Activated CD8-positive, alpha-beta memory T cell treated with anti-CD3 and anti-CD28 coated beads, Interleukin-2, amount 10 ng/mL, durations not matched to agents 7 days and 5 days (primary cell): Measurements from ENCODE around the gene TMEM107. TPM values are rescaled to one million over a fixed set of nuclear protein-coding genes. Genes with fewer than 3 reads are reported as not detected.
A peak's percentile ranks its signal among the peaks of the same experiment; 100 is the strongest.

Experiments
- ATAC-seq: fragments of 150-1000 bp; cut with Tn5 transposase; one replicate; pipeline ENCODE4 v1.10.0; 2021; ENCODE audit warnings: moderate library complexity
- CTCF ChIA-PET: fragments of 350-600 bp; sonication (Branson Sonifier 250); formaldehyde crosslinking; loops from one replicate; lab custom pipeline; 2021; ENCODE audit warnings: antibody characterized with exemption; lab: Charles Lee
- DNase-seq: peaks from one replicate; pipeline ENCODE4 v3.0.0-alpha.2; 2020
- H3K27ac Mint-ChIP-seq: one replicate; pipeline ENCODE4 v1.8.0; 2021; ENCODE audit warnings: mild to moderate bottlenecking, mixed read lengths
- H3K27me3 Mint-ChIP-seq: one replicate; pipeline ENCODE4 v1.8.0; 2021; ENCODE audit warnings: mixed read lengths
- H3K36me3 Mint-ChIP-seq: one replicate; pipeline ENCODE4 v1.8.0; 2021; ENCODE audit warnings: mild to moderate bottlenecking, mixed read lengths
- H3K4me1 Mint-ChIP-seq: one replicate; pipeline ENCODE4 v1.8.0; 2021; ENCODE audit warnings: mixed read lengths
- H3K4me3 Mint-ChIP-seq: one replicate; pipeline ENCODE4 v1.8.0; 2021; ENCODE audit warnings: mild to moderate bottlenecking, moderate library complexity, mixed read lengths
- H3K9me3 Mint-ChIP-seq: one replicate; pipeline ENCODE4 v1.8.0; 2022; ENCODE audit warnings: low read depth, mixed read lengths
- total RNA-seq, 2 experiments: library from RNA; stranded (reverse); gene quantifications; one replicate each; pipeline ENCODE4 v1.2.3, GENCODE V29; 2021

The TMEM107 gene
- total RNA-seq, 2 experiments from 2014 or later: 29.9 to 61.0 TPM

DNA sequence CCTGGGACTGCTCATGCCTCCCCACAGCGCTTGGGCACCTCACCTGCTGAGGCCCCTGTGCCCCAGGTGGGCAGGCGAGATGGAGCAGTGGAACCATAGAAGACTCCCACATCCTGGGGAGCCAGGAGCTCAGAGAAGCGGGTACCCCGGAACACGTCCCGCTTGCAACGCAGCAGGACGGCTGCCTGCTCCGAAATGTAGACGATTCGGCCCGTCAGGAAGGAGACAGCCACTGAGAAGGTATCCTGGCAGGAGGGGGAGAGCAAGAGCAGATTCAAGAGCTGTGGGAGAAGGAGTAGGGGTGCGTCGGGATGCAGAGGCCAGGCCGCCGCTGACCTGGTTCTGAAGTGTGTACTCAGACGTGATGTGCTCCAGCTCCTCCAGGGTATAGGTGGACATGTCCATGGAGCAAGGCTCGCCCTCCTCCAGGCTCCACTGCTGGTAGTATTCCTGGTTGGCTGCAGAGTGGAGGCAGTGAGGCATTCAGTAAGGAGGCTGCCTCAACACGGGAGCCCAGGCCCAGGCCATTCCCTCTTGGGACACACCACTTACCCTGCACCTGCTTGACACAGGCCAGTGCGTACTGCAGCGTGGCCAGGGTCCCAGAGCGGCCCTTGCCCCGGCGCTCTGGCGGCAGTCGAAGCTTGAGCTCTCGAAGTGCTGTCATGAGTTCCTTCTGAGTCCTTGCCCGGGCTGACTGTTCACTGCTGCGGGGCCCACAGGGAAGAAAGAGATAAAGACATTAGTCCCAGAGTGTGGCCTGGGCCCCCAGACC, 26.6 kb downstream of the TMEM107 start:
- no peaks in the 10 kb centered on the region for H3K27me3 Mint-ChIP-seq
- CTCF ChIA-PET: interaction anchor here (1.2 to 5.6 kb wide), 2 partner anchors 10 to 55 kb away, joined by 3 to 52 read pairs; no protein-coding TSS in a partner anchor
- DNase-seq: no peak
- no peak for ATAC-seq
- H3K27ac Mint-ChIP-seq: no peak overlapping the region
- peaks cover 23% of the 10 kb centered on the region for H3K36me3 Mint-ChIP-seq
- no peak overlapping the region for H3K4me3 Mint-ChIP-seq
- no peaks in the 10 kb centered on the region for H3K9me3 Mint-ChIP-seq
- peaks cover 21% of the 10 kb centered on the region for H3K4me1 Mint-ChIP-seq

DNA sequence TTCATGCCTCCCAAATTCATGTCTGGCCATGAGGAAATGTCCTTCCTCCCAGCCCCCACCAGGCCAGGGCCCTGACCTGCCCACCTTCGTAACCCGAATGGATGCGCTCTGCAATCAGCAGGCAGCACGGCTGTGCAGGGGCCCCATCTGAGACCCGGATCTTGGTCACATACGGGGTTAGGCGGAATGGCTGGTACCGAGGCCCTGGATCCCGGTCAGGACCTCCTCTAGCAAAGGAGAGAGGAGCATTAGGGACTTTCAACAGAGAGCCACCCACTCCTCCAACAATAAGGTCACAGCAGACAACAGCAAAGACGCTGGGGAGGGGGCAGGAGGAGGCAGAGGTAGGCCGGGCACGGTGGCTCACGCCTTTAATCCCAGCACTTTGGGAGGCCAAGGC, 27.6 kb downstream of the TMEM107 start:
- Mint-ChIP-seq H3K4me3 (no peak overlapping the region), H3K27me3 (no peaks in the 10 kb centered on the region), H3K27ac (no peak overlapping the region), H3K4me1 (peaks cover 19% of the 10 kb centered on the region), H3K36me3 (peaks cover 27% of the 10 kb centered on the region), H3K9me3 (no peaks in the 10 kb centered on the region)
- DNase-seq (no peak), ATAC-seq (no peak)
- CTCF ChIA-PET: interaction anchor here (1.0 to 1.2 kb wide), 2 partner anchors 10 to 54 kb away, joined by 3 to 7 read pairs; no protein-coding TSS in a partner anchor

DNA sequence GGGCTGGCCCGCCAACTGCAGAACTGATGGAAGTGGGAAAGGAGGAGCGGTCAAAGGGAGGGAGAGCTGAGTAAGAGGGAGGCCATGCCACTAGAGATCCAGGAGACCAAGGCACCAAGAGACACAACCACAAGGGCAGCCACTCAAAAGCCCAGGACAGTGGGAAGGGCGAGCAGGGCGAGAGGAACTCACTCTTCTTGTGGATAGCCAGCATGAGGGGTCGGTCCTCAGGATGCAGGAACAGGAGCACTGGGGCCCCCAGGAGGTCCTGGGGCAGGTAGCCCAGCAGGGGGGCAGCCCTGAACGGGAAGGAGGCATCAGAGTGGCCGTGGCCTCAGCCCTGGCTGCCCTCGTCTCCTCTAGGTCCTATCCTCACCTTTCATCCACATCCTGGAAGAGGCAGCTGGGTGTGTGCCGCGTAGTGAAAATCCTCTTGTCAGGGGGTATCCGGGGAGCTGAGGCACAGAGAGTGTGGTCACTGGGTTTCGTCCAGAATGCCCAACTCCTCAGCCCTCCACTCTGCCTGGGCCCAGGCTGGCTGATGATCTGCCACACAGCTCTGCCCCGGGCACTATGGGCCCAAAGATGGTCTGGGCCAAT, 28.3 kb downstream of the TMEM107 start:
- Mint-ChIP-seq H3K4me3 (no peak overlapping the region), H3K27ac (peak overlapping the region; percentile 22), H3K36me3 (peaks cover 27% of the 10 kb centered on the region), H3K4me1 (peaks cover 13% of the 10 kb centered on the region), H3K27me3 (no peaks in the 10 kb centered on the region), H3K9me3 (no peaks in the 10 kb centered on the region)
- no peak for DNase-seq
- ATAC-seq: no peak
- CTCF ChIA-PET: interaction anchor here (1.0 kb wide), 1 partner anchor 9 kb away, joined by 7 read pairs; no protein-coding TSS in a partner anchor

DNA sequence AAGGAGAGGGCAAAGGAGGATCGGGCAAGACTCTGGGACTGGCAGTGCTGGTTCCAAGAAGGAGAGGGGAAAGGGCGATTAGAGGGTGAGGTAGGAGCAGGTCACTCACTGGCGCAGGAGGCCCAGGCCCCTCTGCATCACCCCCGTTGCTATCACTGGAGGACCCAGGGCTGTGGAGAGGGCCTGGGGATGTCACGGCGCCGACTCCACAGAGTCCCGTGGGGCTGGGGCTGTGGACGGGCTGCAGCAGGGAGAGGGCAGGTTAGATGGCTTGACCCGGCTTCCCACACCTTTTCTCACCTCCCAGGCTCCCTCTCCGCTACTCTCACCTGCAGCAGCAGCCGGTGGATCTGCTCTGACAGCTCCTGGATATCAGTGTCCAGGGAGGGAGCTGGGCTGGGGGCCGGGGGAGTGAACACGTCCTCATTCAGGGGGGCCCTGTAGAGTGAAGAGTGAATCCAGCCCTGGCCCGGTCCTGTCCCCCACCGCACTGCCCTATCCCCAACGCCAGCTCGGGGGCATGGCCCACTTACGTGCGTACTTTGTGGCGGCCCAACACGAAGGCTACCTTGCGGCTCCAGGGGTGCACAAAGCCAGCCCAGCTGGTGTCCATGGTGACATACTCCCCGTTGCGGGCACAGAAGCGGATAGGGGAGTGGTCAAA, 28.9 kb downstream of the TMEM107 start:
- DNase-seq (no peak), ATAC-seq (no peak)
- Mint-ChIP-seq H3K4me1 (peaks cover 6% of the 10 kb centered on the region), H3K36me3 (peaks cover 27% of the 10 kb centered on the region), H3K4me3 (no peak overlapping the region), H3K27ac (peak overlapping the region; percentile 22), H3K27me3 (no peaks in the 10 kb centered on the region), H3K9me3 (no peaks in the 10 kb centered on the region)
- CTCF ChIA-PET: interaction anchor here (1.0 kb wide), 1 partner anchor 9 kb away, joined by 7 read pairs; no protein-coding TSS in a partner anchor

DNA sequence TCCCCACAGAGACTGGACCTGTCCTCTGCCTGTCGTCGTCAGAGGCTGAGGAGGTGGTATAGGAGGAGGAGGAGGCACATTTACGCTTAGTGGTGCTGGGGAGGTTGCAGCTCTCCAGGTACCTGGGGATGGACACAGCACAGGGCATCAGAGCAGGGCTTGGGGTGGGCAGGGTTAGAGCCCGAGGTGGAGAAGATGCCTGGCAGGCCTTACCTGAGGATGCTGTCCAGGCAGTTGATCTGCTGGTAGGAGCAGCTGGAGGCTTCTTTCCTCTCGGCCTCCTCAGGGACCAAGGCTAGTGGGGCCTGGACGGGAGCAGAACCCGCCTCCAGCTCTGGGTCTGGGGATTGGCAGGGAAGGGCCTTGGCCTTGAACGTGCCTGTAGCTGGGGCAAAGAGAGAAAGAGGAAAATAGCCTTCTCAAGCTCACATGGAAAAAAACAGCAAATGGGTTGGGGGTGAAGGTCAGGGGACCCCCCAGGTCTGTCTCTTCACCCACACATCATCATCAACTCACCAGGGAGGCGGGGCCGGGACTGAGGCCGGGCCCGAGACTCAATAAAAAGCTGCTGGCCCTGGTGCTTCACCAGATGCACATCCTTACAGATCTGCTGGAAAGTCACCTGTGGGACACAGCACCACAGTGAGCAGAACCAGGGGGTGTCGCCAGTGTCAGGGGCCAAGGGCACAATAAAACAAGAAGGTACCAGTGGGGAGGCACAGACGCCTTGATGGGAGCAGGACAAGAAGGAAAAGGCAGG, 29.6 kb downstream of the TMEM107 start:
- Mint-ChIP-seq H3K4me1 (peaks cover 6% of the 10 kb centered on the region), H3K9me3 (no peaks in the 10 kb centered on the region)

DNA sequence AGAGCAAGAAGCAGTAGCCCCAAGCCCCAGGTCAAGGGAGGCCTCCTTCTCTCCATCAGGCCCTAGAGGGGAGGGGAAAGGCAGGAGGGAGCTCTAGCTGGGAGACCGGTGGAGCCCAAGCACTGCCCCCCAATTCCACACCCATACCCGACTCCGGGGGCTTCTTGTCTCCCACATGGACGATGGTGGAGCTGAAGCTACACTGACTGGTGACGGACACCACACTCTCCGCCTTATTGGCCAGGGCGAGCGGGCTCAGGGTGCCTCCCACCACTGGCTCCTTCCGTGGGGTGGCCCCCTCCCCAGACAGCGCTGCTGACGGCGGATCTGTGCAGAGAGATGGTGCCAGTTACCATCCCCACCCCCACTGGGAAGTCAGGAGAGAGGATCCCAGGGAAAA, 30.4 kb downstream of the TMEM107 start:
- peaks cover 5% of the 10 kb centered on the region for H3K4me1 Mint-ChIP-seq
- H3K36me3 Mint-ChIP-seq: peaks cover 31% of the 10 kb centered on the region
- CTCF ChIA-PET: interaction anchor here (0.9 to 1.4 kb wide), 2 partner anchors 8 to 36 kb away, joined by 3 read pairs; no protein-coding TSS in a partner anchor
- no peaks in the 10 kb centered on the region for H3K27me3 Mint-ChIP-seq
- ATAC-seq (no peak), DNase-seq (no peak)
- no peak overlapping the region for H3K4me3 Mint-ChIP-seq
- no peak overlapping the region for H3K27ac Mint-ChIP-seq
- H3K9me3 Mint-ChIP-seq: no peaks in the 10 kb centered on the region

More for the DNA sequence above, 29.6 kb downstream of the TMEM107 start:
- DNase-seq (no peak), ATAC-seq (no peak)
- Mint-ChIP-seq H3K36me3 (peaks cover 27% of the 10 kb centered on the region), H3K4me3 (no peak overlapping the region), H3K27me3 (no peaks in the 10 kb centered on the region), H3K27ac (no peak overlapping the region)
- CTCF ChIA-PET: interaction anchor here (1.4 kb wide), 1 partner anchor 9 kb away, joined by 3 read pairs; no protein-coding TSS in a partner anchor

DNA sequence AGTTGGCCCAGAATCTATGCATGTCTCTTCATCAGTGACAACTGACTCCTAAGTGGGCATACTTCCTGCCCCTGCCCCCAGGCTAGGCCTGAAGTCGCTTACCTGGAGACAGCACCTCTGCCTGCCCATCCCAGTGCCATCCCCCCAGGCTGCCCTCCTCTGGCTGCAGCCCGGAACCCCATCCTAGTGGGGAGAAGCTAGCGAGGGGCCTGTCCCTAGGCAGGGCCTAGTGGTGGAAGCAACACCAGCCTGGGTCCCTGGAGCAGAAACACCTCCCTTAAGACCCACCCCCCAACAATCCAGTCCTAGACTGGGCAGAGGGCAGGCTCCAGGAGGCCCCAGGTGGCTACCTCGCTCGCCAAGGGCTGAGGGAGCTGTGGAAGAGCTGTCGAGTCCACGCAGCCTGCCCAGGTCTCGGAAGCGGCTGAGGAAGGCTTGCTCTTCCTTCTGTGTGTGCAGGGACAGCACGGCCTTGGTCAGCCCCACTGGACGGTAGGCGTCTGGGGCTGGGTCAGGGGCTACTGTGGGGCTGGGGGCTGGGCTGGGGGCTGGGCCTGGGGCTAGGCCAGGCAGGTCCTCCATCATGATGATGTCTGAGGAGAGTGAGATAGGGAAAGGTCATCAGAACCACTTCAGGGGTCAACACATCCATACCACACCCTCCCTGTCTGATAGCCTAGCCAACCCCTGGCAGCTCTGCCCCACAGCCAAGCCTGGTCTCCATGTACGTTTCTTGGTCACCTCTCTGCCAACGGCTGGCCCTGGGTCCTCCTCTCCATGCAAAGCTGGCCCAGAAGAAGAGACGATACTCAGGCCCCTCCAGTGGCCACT, 31.6 kb downstream of the TMEM107 start:
- Mint-ChIP-seq H3K27ac (no peak overlapping the region), H3K36me3 (peaks cover 30% of the 10 kb centered on the region), H3K4me1 (no peaks in the 10 kb centered on the region), H3K27me3 (no peaks in the 10 kb centered on the region), H3K9me3 (no peaks in the 10 kb centered on the region), H3K4me3 (no peak overlapping the region)
- CTCF ChIA-PET: interaction anchor here (0.9 kb wide), 1 partner anchor 35 kb away, joined by 3 read pairs; no protein-coding TSS in a partner anchor
- no peak for ATAC-seq
- DNase-seq: no peak

DNA sequence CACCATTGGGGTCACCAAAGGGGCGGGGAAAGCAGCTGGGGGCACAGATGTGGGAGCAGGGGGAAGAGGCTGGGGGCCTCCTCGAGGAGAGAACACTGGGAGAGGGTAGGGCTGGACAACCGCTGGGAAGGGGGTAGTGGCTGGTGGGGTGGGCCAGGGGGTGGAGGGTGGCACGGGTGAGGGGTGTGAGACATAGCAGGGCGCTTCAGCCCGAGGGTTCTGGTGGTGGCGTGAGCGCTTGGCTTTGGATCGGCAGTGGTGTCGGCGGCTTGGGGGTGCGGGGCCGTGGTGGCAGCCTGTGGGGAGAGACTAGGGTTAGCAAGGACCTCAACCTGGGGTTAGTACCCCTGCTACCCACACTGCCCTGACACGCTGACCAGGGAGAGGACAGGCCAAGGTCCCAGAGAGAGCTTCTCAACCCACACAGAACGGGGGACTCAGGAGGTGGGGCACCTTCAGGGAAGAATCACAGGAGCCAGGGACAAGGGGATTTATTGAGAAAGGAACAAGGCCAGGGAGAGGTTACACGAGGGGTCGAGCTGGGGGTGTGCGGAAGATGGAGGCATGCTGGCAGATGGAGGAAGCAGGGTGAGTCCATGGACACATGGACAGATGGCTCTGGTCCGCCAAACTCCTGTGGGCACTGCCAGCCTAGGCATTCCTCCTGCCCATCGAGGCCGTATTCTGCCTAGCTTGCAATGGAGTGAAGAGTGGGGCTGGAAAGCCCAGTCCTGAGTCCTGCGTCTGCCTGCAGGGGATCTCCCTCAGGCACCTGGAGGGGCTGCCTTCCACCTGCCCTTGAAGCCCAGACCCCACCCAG, 32.4 kb downstream of the TMEM107 start:
- Mint-ChIP-seq H3K27ac (no peak overlapping the region), H3K36me3 (peaks cover 30% of the 10 kb centered on the region), H3K4me1 (no peaks in the 10 kb centered on the region), H3K9me3 (no peaks in the 10 kb centered on the region), H3K4me3 (no peak overlapping the region), H3K27me3 (no peaks in the 10 kb centered on the region)
- ATAC-seq (no peak), DNase-seq (no peak)
- CTCF ChIA-PET: no interaction called here

DNA sequence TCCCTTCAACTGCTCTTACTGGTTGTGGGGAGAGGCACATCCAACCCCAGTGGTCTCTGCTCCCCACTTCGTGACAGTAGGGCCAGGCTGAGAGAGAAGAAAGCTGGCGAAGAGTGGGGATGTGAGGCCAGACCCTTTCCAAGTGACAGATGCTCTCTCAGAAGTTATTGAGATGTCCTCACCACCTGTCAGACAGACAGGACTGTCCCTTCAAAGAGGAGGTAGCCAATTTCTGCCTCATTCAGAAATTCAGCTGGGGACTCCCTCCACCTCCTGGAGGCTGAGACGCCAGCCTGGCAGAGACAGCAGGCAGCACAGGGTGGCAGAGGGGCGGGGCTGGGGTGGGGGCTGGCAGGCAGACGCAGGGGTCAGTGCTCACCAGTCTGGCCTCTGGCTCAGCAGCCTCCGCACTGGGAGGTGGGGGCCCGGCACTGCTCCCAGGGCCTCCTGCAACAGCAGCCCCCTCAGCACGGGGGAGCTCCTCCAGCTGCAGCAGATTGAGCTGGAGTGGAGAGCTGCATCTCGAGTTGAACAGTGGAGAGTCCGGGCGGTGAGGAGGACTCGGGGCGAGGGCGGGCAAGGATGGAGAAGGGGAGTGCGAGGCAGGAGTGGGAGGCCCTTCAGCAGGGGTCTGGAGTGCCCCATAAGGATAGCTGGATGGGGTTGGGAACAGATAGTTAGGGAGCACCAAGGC, 33.1 kb downstream of the TMEM107 start:
- no peaks in the 10 kb centered on the region for H3K9me3 Mint-ChIP-seq

DNA sequence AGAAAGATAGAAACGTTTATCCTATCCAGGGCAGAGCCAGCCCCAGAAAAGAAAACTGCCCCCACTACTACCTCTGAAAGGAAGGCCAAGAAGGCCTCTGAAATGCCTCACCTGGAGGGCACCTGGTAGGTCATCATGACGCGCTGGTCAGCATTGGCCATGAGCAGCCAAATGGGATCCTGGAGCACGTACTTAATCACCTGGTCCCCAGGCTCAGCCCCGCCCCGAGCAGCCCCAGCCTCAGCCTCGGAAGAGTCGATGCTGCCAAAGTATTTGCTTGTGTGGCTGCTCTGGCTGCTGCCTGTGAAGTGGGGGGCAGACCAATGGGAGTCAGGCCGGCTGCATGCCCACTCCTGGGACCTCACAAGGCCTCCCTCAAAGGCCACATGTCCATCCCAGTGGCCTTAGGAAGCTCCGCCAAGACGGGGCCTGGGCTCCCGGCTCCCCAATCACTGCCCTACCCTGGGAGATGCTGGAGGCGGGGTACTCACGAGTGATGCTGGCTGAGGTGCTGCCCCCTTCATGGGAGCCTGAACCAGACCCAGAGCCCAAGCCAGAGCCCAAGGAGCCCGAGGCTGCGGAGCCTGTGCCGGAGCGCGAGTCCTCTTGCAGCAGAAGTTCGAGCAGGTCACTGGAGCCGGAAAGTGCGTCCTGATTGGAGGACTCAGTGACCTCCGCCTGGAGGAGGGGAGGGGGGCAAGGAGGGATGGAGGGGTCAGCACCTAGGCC, 33.9 kb downstream of the TMEM107 start:
- CTCF ChIA-PET: interaction anchor here (5.0 to 5.9 kb wide), 3 partner anchors 10 to 23 kb away, joined by 47 to 92 read pairs (median 52); partner anchors contain the start of genes ALOXE3, PER1 and VAMP2
- no peak overlapping the region for H3K27ac Mint-ChIP-seq
- no peaks in the 10 kb centered on the region for H3K4me1 Mint-ChIP-seq
- H3K9me3 Mint-ChIP-seq: no peaks in the 10 kb centered on the region
- DNase-seq (no peak), ATAC-seq (no peak)
- no peaks in the 10 kb centered on the region for H3K27me3 Mint-ChIP-seq
- no peak overlapping the region for H3K4me3 Mint-ChIP-seq
- H3K36me3 Mint-ChIP-seq: peaks cover 22% of the 10 kb centered on the region

More for the DNA sequence above, 33.1 kb downstream of the TMEM107 start:
- ATAC-seq (no peak), DNase-seq (no peak)
- H3K27ac Mint-ChIP-seq: no peak overlapping the region
- no peaks in the 10 kb centered on the region for H3K27me3 Mint-ChIP-seq
- no peaks in the 10 kb centered on the region for H3K4me1 Mint-ChIP-seq
- CTCF ChIA-PET: no interaction called here
- no peak overlapping the region for H3K4me3 Mint-ChIP-seq
- H3K36me3 Mint-ChIP-seq: peaks cover 24% of the 10 kb centered on the region
